HUES6 (cell line): ENCODE results near the gene ARID5B.
"Not testable (repeated sequence)": the region's sequence is repeated elsewhere in the genome, so short reads cannot be mapped to it uniquely, and the experiment has no call there.

Experiments
- H3K27ac ChIP-seq: 2 replicates; pipeline ENCODE4 v1.7.0; 2013; ENCODE audit warnings: low read depth, mild to moderate bottlenecking, low read length, inconsistent platforms
- H3K27me3 ChIP-seq: 2 replicates; pipeline ENCODE4 v1.6.1; 2013; ENCODE audit warnings: low read length; ENCODE audit not compliant: control insufficient read depth, insufficient read depth
- H3K36me3 ChIP-seq: 2 replicates; pipeline ENCODE4 v1.6.1; 2013; ENCODE audit warnings: low read length; ENCODE audit not compliant: control insufficient read depth, insufficient read depth
- H3K4me1 ChIP-seq: 2 replicates; pipeline ENCODE4 v1.6.1; 2013; ENCODE audit warnings: low read length; ENCODE audit not compliant: control insufficient read depth, insufficient read depth
- H3K4me3 ChIP-seq: 2 replicates; pipeline ENCODE4 v1.5.1; 2013; ENCODE audit warnings: low read depth, low read length
- H3K9ac ChIP-seq: one replicate; pipeline ENCODE4 v1.6.1; 2013; ENCODE audit warnings: mild to moderate bottlenecking, low read length
- H3K9me3 ChIP-seq: 2 replicates; pipeline ENCODE4 v1.6.1; 2013; ENCODE audit warnings: low read depth, low read length; ENCODE audit not compliant: control insufficient read depth, insufficient read depth

The ARID5B gene

GRCh38 chr10:61867817-61868216 lies 33.7 kb upstream of the ARID5B start:
- H3K36me3 ChIP-seq, H3K4me3 ChIP-seq, H3K27me3 ChIP-seq, H3K9me3 ChIP-seq, H3K4me1 ChIP-seq, H3K9ac ChIP-seq, H3K27ac ChIP-seq: not testable (repeated sequence)

- Histone ChIP-seq H3K9ac (no peak overlapping the region), H3K9me3 (no peaks in the 10 kb centered on the region), H3K27me3 (no peaks in the 10 kb centered on the region), H3K4me1 (no peaks in the 10 kb centered on the region), H3K4me3 (no peak overlapping the region), H3K27ac (no peak overlapping the region), H3K36me3 (no peaks in the 10 kb centered on the region)
Observed at GRCh38 chr10:61869041-61869675, 32.3 kb upstream of the ARID5B start.

GRCh38 chr10:61869774-61870525 lies 31.5 kb upstream of the ARID5B start:
- Histone ChIP-seq H3K9ac (no peak overlapping the region), H3K9me3 (no peaks in the 10 kb centered on the region), H3K36me3 (no peaks in the 10 kb centered on the region), H3K27ac (no peak overlapping the region), H3K4me3 (no peak overlapping the region), H3K4me1 (no peaks in the 10 kb centered on the region), H3K27me3 (no peaks in the 10 kb centered on the region)

GRCh38 chr10:61870526-61870895 lies 31.0 kb upstream of the ARID5B start:
- Histone ChIP-seq H3K4me3 (no peak overlapping the region), H3K27ac (no peak overlapping the region), H3K36me3 (no peaks in the 10 kb centered on the region), H3K9ac (no peak overlapping the region), H3K4me1 (no peaks in the 10 kb centered on the region), H3K27me3 (no peaks in the 10 kb centered on the region), H3K9me3 (no peaks in the 10 kb centered on the region)

- no peak overlapping the region for H3K27ac ChIP-seq
- H3K4me1 ChIP-seq, result no peaks in the 10 kb centered on the region
- no peaks in the 10 kb centered on the region for H3K36me3 ChIP-seq
- no peaks in the 10 kb centered on the region for H3K9me3 ChIP-seq
- H3K27me3 ChIP-seq, result no peaks in the 10 kb centered on the region
- no peak overlapping the region for H3K9ac ChIP-seq
- H3K4me3 ChIP-seq, result no peak overlapping the region
Observed at GRCh38 chr10:61871487-61871886, 30.0 kb upstream of the ARID5B start.

GRCh38 chr10:61877887-61878739 lies 23.4 kb upstream of the ARID5B start:
- no peaks in the 10 kb centered on the region for H3K4me1 ChIP-seq
- no peaks in the 10 kb centered on the region for H3K36me3 ChIP-seq
- H3K4me3 ChIP-seq, result no peak overlapping the region
- no peak overlapping the region for H3K9ac ChIP-seq
- no peak overlapping the region for H3K27ac ChIP-seq
- no peaks in the 10 kb centered on the region for H3K27me3 ChIP-seq
- H3K9me3 ChIP-seq, result no peaks in the 10 kb centered on the region

- Histone ChIP-seq H3K4me3 (no peak overlapping the region), H3K27me3 (no peaks in the 10 kb centered on the region), H3K4me1 (no peaks in the 10 kb centered on the region), H3K27ac (no peak overlapping the region), H3K9ac (no peak overlapping the region), H3K9me3 (no peaks in the 10 kb centered on the region), H3K36me3 (no peaks in the 10 kb centered on the region)
Observed at GRCh38 chr10:61878740-61879068, 22.8 kb upstream of the ARID5B start.

- Histone ChIP-seq H3K4me1 (no peaks in the 10 kb centered on the region), H3K4me3 (no peak overlapping the region), H3K9me3 (no peaks in the 10 kb centered on the region), H3K9ac (no peak overlapping the region), H3K27me3 (0 out of 2 replicates have a peak, but pooled peaks cover 2% of the 10 kb centered on the region), H3K27ac (no peak overlapping the region), H3K36me3 (no peaks in the 10 kb centered on the region)
Observed at GRCh38 chr10:61882621-61883370, 18.7 kb upstream of the ARID5B start.

GRCh38 chr10:61883371-61884025 lies 18.0 kb upstream of the ARID5B start:
- H3K4me3 ChIP-seq, result no peak overlapping the region
- H3K9me3 ChIP-seq, result no peaks in the 10 kb centered on the region
- H3K27me3 ChIP-seq, result 0 out of 2 replicates have a peak, but pooled peaks cover 2% of the 10 kb centered on the region
- H3K9ac ChIP-seq, result no peak overlapping the region
- H3K36me3 ChIP-seq, result no peaks in the 10 kb centered on the region
- H3K4me1 ChIP-seq, result no peaks in the 10 kb centered on the region
- no peak overlapping the region for H3K27ac ChIP-seq

- H3K27me3 ChIP-seq, result 0 out of 2 replicates have a peak, but pooled peaks cover 2% of the 10 kb centered on the region
- no peaks in the 10 kb centered on the region for H3K4me1 ChIP-seq
- no peaks in the 10 kb centered on the region for H3K9me3 ChIP-seq
- H3K27ac ChIP-seq, result no peak overlapping the region
- no peak overlapping the region for H3K4me3 ChIP-seq
- no peaks in the 10 kb centered on the region for H3K36me3 ChIP-seq
- no peak overlapping the region for H3K9ac ChIP-seq
Observed at GRCh38 chr10:61887772-61888171, 13.7 kb upstream of the ARID5B start.
